HCT116 (cell line): ENCODE data around the gene TPX2. TPM values are rescaled to one million over a fixed set of nuclear protein-coding genes. Genes with fewer than 3 reads are reported as not detected.

Source experiments
- ATAC-seq: fragments of 200-7000 bp; cut with Tn5 transposase; 2 replicates; pipeline ENCODE4 v1.9.1; 2020; ENCODE audit warnings: mild to moderate bottlenecking, moderate library complexity
- BruUV-seq: library from RNA; stranded (reverse); fragments of 400-500 nt; replicated peaks from 2 replicates; lab custom pipeline; 2021; lab: Mats Ljungman, UMichigan
- CTCF ChIA-PET: fragments of 300-600 bp; sonication (Branson Sonifier 250); formaldehyde crosslinking; loops from one replicate; lab custom pipeline; 2021; ENCODE audit warnings: antibody characterized with exemption; lab: Charles Lee
- POLR2A ChIA-PET: fragments of 300-600, 350-600 bp; sonication (Branson Sonifier 250); formaldehyde crosslinking; loops from one replicate; lab custom pipeline; 2021; ENCODE audit warnings: antibody characterized with exemption; lab: Charles Lee
- RAD21 ChIA-PET, 2 experiments: fragments of 300-600 bp; sonication (Branson Sonifier 250); formaldehyde crosslinking; loops; one replicate each; lab custom pipeline; 2023; ENCODE audit warnings: low total read pairs in 2 of 2; ENCODE audit not compliant: uncharacterized antibody in 2 of 2, unreplicated experiment in 2 of 2, low non-redundant PET in 1 of 2; lab: Charles Lee
- DNase-seq: peaks from one replicate; pipeline ENCODE4 v3.0.0-alpha.2; 2010; ENCODE audit warnings: low read depth, low spot score
- H2AFZ ChIP-seq: fragments of 200-600 bp; shearing (Covaris generic), sonication (generic); 2 replicates; pipeline ENCODE4 v1.6.1; 2017; ENCODE audit warnings: low read depth, mixed run types, mixed read lengths, antibody characterized with exemption, low read length; ENCODE audit not compliant: poor library complexity, severe bottlenecking
- H3K27ac ChIP-seq: 2 replicates; pipeline ENCODE4 v1.5.1; 2012; ENCODE audit warnings: low read depth, low read length
- H3K27me3 ChIP-seq: fragments of 200-600 bp; sonication (generic); 2 replicates; pipeline ENCODE4 v1.6.1; 2016; ENCODE audit warnings: mixed run types, low read length, mixed read lengths; ENCODE audit not compliant: insufficient read depth
- H3K36me3 ChIP-seq, 2 experiments: fragments of 200-500 bp in 1 of 2; fragments of 200-600 bp in 1 of 2; sonication (Bioruptor generic) in 1 of 2; sonication (generic) in 1 of 2; 2 replicates each; pipeline versions ENCODE4 v1.5.1 to v1.6.1; 2014 to 2016; ENCODE audit warnings: low read length in 2 of 2, inconsistent platforms in 1 of 2, mixed read lengths in 1 of 2, mixed run types in 1 of 2; ENCODE audit not compliant: insufficient read depth in 2 of 2, control insufficient read depth in 1 of 2
- H3K4me1 ChIP-seq, 2 experiments: fragments of 200-600 bp in 1 of 2; sonication (generic) in 1 of 2; 2 replicates each; pipeline versions ENCODE4 v1.5.1 to v1.6.1; 2012 to 2017; ENCODE audit warnings: low read length in 2 of 2, inconsistent platforms in 1 of 2, mild to moderate bottlenecking in 1 of 2, mixed read lengths in 1 of 2, mixed run types in 1 of 2, moderate library complexity in 1 of 2; ENCODE audit not compliant: insufficient read depth in 2 of 2, control insufficient read depth in 1 of 2
- H3K4me2 ChIP-seq: fragments of 200-600 bp; sonication (generic); 2 replicates; pipeline ENCODE4 v1.6.1; 2017; ENCODE audit warnings: mixed run types, low read length, mixed read lengths
- H3K4me3 ChIP-seq, 2 experiments: fragments of 200-600 bp in 1 of 2; sonication (generic) in 1 of 2; replicated peaks in 1 of 2; 2 replicates each; pipeline ENCODE4 v1.5.1; 2011 to 2016; ENCODE audit warnings: low read length in 2 of 2, control low read depth in 1 of 2, low read depth in 1 of 2, mild to moderate bottlenecking in 1 of 2, mixed read lengths in 1 of 2, mixed run types in 1 of 2
- H3K79me2 ChIP-seq: fragments of 200-600 bp; sonication (generic); 2 replicates; pipeline ENCODE4 v1.6.1; 2017; ENCODE audit warnings: mild to moderate bottlenecking, mixed run types, low read length, moderate library complexity, mixed read lengths; ENCODE audit not compliant: insufficient read depth
- H3K9ac ChIP-seq: fragments of 200-600 bp; sonication (generic); 2 replicates; pipeline ENCODE4 v1.6.1; 2016; ENCODE audit warnings: low read length, mixed read lengths
- H3K9me2 ChIP-seq: fragments of 200-600 bp; sonication (generic), shearing (Covaris generic); 2 replicates; pipeline ENCODE4 v1.6.1; 2017; ENCODE audit warnings: mixed run types, mild to moderate bottlenecking, moderate library complexity; ENCODE audit not compliant: insufficient read depth
- H3K9me3 ChIP-seq, 2 experiments: fragments of 200-500 bp in 1 of 2; fragments of 200-600 bp in 1 of 2; sonication (Bioruptor generic) in 1 of 2; sonication (generic) in 1 of 2; 2 replicates each; pipeline ENCODE4 v1.6.1; 2014 to 2017; ENCODE audit warnings: low read length in 2 of 2, mixed read lengths in 2 of 2, inconsistent platforms in 1 of 2, low read depth in 1 of 2, mild to moderate bottlenecking in 1 of 2, mixed run types in 1 of 2, moderate library complexity in 1 of 2; ENCODE audit not compliant: control insufficient read depth in 1 of 2, insufficient read depth in 1 of 2
- H4K20me1 ChIP-seq: fragments of 200-600 bp; sonication (generic), shearing (Covaris generic); 2 replicates; pipeline ENCODE4 v1.6.1; 2017; ENCODE audit warnings: mixed run types, mild to moderate bottlenecking, moderate library complexity; ENCODE audit not compliant: insufficient read depth
- CTCF ChIP-seq, 3 experiments: fragments of 200-600 bp in 1 of 3; sonication (generic) in 1 of 3; IDR thresholded peaks in 2 of 3; conservative IDR thresholded peaks in 1 of 3; 2 replicates each; pipeline ENCODE4 v1.5.1; 2012 to 2017; ENCODE audit warnings: low read depth in 2 of 3, low read length in 2 of 3, antibody characterized with exemption in 1 of 3, borderline replicate concordance in 1 of 3, control low read depth in 1 of 3, mild to moderate bottlenecking in 1 of 3, mixed read lengths in 1 of 3, mixed run types in 1 of 3, moderate library complexity in 1 of 3; ENCODE audit not compliant: insufficient read depth in 1 of 3
- EZH2phosphoT487 ChIP-seq: fragments of 200-600 bp; IDR thresholded peaks from 2 replicates; pipeline ENCODE4 v1.6.1; 2018; ENCODE audit warnings: antibody characterized with exemption, borderline replicate concordance
- FOSL1 ChIP-seq: IDR thresholded peaks from 2 replicates; pipeline ENCODE4 v1.6.1; 2012; ENCODE audit warnings: low read depth
- SIN3A ChIP-seq: IDR thresholded peaks from 2 replicates; pipeline ENCODE4 v1.6.1; 2012; ENCODE audit warnings: low read depth
- SP1 ChIP-seq: IDR thresholded peaks from 2 replicates; pipeline ENCODE4 v1.6.1; 2012; ENCODE audit warnings: low read depth
- SRF ChIP-seq: IDR thresholded peaks from 2 replicates; pipeline ENCODE4 v1.6.1; 2012; ENCODE audit warnings: low read depth
- intact Hi-C: fragments of 100-400 bp; cut with micrococcal nuclease; formaldehyde crosslinking; loops from 2 replicates; pipeline ENCODE4 v1.10.0; 2022
- total RNA-seq: library from RNA; stranded (reverse); gene quantifications from one replicate; pipeline ENCODE4 v1.2.1, GENCODE V29; 2021; ENCODE audit not compliant: unreplicated experiment

Gene TPX2
- total RNA-seq, 1 experiment from 2014 or later = 163 TPM

DNA sequence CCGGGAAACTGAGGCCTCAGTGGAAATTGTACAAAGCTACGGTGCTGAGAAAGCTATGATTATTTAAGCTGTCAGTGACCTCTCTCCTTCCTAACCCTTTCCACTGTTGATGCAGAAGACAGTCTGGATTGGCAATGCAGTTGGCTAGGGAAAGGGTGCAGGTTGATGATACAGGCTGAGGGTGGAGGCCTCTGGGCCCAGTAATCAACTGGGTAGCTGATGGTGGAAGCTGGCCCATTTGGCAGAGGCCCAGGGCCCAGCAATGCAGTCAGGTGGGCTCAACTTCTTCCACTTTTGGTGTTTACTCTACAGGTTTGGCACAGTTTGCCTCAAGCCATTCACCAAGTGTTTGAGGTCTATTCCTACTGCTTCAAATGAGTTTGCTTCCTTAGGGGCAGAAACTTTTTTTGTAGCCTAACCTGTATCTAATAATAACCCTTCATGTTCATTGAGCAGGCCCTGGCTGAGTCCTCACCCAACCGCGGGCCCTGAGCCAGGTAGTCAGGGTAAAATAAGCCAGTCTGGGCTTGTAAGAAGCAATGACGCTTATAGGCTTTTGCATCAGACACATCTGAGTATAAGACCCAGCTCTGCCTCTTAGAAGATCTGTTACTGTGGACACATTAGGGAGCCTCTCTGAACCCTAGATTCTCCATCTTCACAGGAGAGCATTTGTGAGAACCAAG lies 28.5 kb upstream of the TPX2 start:
- Histone ChIP-seq H3K9ac (peak overlapping the region; percentile 70), H3K4me1 (peaks cover 88 to 99% of the 10 kb centered on the region in 2 experiments), H3K9me3 (no peaks in the 10 kb centered on the region), H3K4me2 (peak overlapping the region; percentile 80), H2AFZ (no peak overlapping the region), H3K27ac (peak overlapping the region; percentile 98), H3K4me3 (no peak overlapping the region), H3K36me3 (peaks cover 6 to 72% of the 10 kb centered on the region in 2 experiments; a peak in 2 of 4 replicates), H3K27me3 (no peaks in the 10 kb centered on the region), H4K20me1 (no peaks in the 10 kb centered on the region), H3K79me2 (peaks cover 99% of the 10 kb centered on the region), H3K9me2 (no peaks in the 10 kb centered on the region)
- CTCF ChIA-PET = interaction anchor here (1.4 to 1.7 kb wide), 2 partner anchors 13 to 49 kb away, joined by 3 to 6 read pairs; no protein-coding TSS in a partner anchor
- POLR2A ChIA-PET = interaction anchor here (0.8 to 1.5 kb wide), 3 partner anchors 13 to 20 kb away, joined by 3 to 4 read pairs (median 4); no protein-coding TSS in a partner anchor
- no TSS peak for BruUV-seq
- RAD21 ChIA-PET = no interaction called here
- no peak for ATAC-seq
- intact Hi-C loops = no loop called here
- no peak for DNase-seq
- TF ChIP-seq SIN3A (0 out of 2 replicates have a peak, but pooled peaks have one; percentile 20), FOSL1 (peak; percentile 15; the same call in 1 of the 2 replicates), EZH2phosphoT487 (no peak), SRF (no peak)

DNA sequence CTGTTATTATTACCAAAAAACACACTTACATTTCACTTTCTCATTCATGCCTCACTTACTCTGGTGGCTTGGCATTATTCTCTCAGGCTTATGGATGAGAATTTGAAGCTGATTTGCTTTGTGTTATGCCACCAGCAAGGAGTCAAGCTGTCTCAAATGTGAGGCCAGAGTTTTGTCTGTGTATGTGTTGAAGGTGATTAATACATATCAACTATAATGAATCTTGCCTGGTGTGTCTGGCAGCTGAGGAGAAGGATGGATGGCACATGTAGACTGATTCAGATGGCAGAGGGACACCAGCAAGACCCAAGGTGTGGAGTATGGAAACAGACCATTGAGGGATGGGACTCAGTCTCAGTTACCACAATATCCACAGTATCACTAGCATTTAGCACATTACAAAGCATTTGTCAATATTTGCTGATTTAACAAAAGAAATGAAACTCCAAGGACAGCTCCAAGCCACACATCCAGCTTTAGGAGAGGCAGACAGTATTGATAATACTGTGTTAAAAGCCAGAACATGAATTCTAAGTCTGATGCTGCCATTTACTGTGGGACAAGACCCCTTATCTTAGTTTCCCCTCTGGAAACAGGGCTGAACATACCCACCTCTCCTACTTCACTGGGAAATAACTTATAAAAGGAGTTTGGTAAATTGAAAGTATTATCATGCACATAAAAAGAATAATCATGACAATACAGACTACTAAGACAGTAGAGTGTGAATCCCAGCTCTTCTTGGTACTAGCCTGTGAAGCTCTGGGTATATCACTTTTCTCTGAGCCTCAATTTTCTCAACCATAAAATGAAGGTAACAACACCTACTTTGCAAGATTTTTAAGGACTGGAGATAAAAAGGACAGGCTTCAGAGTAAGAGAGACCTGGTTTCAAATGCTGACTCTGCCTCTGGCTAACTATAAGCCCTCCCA lies 27.6 kb upstream of the TPX2 start:
- ChIA-PET RAD21 (no interaction called here), POLR2A (interaction anchor here (1.1 to 3.7 kb wide), 5 partner anchors 11 to 27 kb away, joined by 3 to 33 read pairs (median 4); partner anchors contain the start of gene BCL2L1), CTCF (interaction anchor here (1.3 to 3.7 kb wide), 3 partner anchors 12 to 99 kb away, joined by 3 to 22 read pairs (median 3); no protein-coding TSS in a partner anchor)
- BruUV-seq = no TSS peak
- peak overlapping the region; percentile 98 for H3K27ac ChIP-seq
- H3K9me2 ChIP-seq = no peaks in the 10 kb centered on the region
- H2AFZ ChIP-seq = no peak overlapping the region
- H3K4me1 ChIP-seq = peaks cover 88 to 99% of the 10 kb centered on the region in 2 experiments
- ATAC-seq = no peak
- intact Hi-C loops = loop anchor here (1.0 kb wide), 1 partner anchor 7 kb away; no protein-coding TSS in a partner anchor
- H3K36me3 ChIP-seq = peaks cover 6 to 71% of the 10 kb centered on the region in 2 experiments; a peak in 2 of 4 replicates
- no peaks in the 10 kb centered on the region for H4K20me1 ChIP-seq
- H3K9me3 ChIP-seq = no peaks in the 10 kb centered on the region
- H3K79me2 ChIP-seq = peaks cover 99% of the 10 kb centered on the region
- H3K4me3 ChIP-seq = no peak overlapping the region
- peak overlapping the region; percentile 80 for H3K4me2 ChIP-seq
- peak overlapping the region; percentile 70 for H3K9ac ChIP-seq
- no peaks in the 10 kb centered on the region for H3K27me3 ChIP-seq
- TF ChIP-seq CTCF (IDR thresholded peaks at IDR 0.05 in 2 of 3, conservative IDR thresholded peaks at IDR 0.05 in 1 of 3; ENCODE audit: borderline replicate concordance in 1 of 3, insufficient read depth in 1 of 3, low read depth in 2 of 3, low read length in 2 of 3) (no peak), SP1 (0 out of 2 replicates have a peak, but pooled peaks have one; percentile 11)
- DNase-seq = no peak
